Panc1 (cell line): Measurements from ENCODE around the gene SHISAL1.

Experiments used
- POLR2AphosphoS5 ChIP-seq: IDR thresholded peaks from 2 replicates; pipeline ENCODE4 v1.6.1; 2012; ENCODE audit warnings: mild to moderate bottlenecking, low read depth, low read length, moderate library complexity
- SIN3A ChIP-seq: IDR thresholded peaks from 2 replicates; pipeline ENCODE4 v1.6.1; 2012; ENCODE audit warnings: low read depth, mild to moderate bottlenecking, low read length, moderate library complexity, borderline replicate concordance; ENCODE audit not compliant: insufficient read depth
- TCF7L2 ChIP-seq: IDR thresholded peaks from 2 replicates; pipeline ENCODE4 v1.6.1; 2011; ENCODE audit warnings: mild to moderate bottlenecking, low read depth, low read length, inconsistent platforms
- TF ChIP-seq, protein P1 (sequence below): fragments of 450-650 bp; IDR thresholded peaks from 2 replicates; pipeline ENCODE4 v1.5.1; 2017; ENCODE audit warnings: mild to moderate bottlenecking

- TF ChIP-seq SIN3A (no peak), POLR2AphosphoS5 (no peak), TCF7L2 (no peak)
- TF ChIP-seq, protein P1, sequence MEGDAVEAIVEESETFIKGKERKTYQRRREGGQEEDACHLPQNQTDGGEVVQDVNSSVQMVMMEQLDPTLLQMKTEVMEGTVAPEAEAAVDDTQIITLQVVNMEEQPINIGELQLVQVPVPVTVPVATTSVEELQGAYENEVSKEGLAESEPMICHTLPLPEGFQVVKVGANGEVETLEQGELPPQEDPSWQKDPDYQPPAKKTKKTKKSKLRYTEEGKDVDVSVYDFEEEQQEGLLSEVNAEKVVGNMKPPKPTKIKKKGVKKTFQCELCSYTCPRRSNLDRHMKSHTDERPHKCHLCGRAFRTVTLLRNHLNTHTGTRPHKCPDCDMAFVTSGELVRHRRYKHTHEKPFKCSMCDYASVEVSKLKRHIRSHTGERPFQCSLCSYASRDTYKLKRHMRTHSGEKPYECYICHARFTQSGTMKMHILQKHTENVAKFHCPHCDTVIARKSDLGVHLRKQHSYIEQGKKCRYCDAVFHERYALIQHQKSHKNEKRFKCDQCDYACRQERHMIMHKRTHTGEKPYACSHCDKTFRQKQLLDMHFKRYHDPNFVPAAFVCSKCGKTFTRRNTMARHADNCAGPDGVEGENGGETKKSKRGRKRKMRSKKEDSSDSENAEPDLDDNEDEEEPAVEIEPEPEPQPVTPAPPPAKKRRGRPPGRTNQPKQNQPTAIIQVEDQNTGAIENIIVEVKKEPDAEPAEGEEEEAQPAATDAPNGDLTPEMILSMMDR = no peak
These were observed 82.9 kb downstream of the SHISAL1 start for GRCh38 chr22:44229809-44230208.
